ENCODE data around the gene HSPBAP1.

- no peak for TF ChIP-seq CTCF (conservative IDR thresholded peaks at IDR 0.05; ENCODE audit: low read depth, low read length)
- no peak for TF ChIP-seq EZH2 (IDR thresholded peaks at IDR 0.05; ENCODE audit: borderline replicate concordance, low read depth, low read length, poor library complexity, severe bottlenecking)
Observed at GRCh38 chr3:122716667-122717066, 77.0 kb downstream of the HSPBAP1 start.
